HepG2 (cell line): ENCODE measurements around the gene PPP4C. TPM values are rescaled to one million over a fixed set of nuclear protein-coding genes. Genes with fewer than 3 reads are reported as not detected.

Experiments
- CBX1 ChIP-seq: IDR thresholded peaks from one replicate; pipeline ENCODE4 v1.6.1; 2016; ENCODE audit warnings: antibody characterized with exemption, low read depth
- GZF1 ChIP-seq: sonication (generic); formaldehyde crosslinking; IDR thresholded peaks from 2 replicates; pipeline ENCODE4 v1.5.1; 2020; ENCODE audit warnings: mild to moderate bottlenecking, missing genetic modification reagents
- PAF1 ChIP-seq: IDR thresholded peaks from 2 replicates; pipeline ENCODE4 v1.6.1; 2016; ENCODE audit warnings: missing genetic modification reagents, missing compliant biosample characterization
- PHF20 ChIP-seq: sonication (generic); formaldehyde crosslinking; IDR thresholded peaks from 2 replicates; pipeline ENCODE4 v1.5.0; 2020; ENCODE audit warnings: mild to moderate bottlenecking, missing genetic modification reagents
- PHF5A ChIP-seq: IDR thresholded peaks from one replicate; pipeline ENCODE4 v1.6.1; 2018; ENCODE audit warnings: low read depth, missing genetic modification reagents; ENCODE audit not compliant: unreplicated experiment
- RBAK ChIP-seq: sonication (generic); formaldehyde crosslinking; IDR thresholded peaks from 2 replicates; pipeline ENCODE4 v1.5.1; 2020; ENCODE audit warnings: mild to moderate bottlenecking, missing genetic modification reagents
- STAG1 ChIP-seq: sonication (generic); formaldehyde crosslinking; IDR thresholded peaks from 2 replicates; pipeline ENCODE4 v1.4.0; 2020; ENCODE audit warnings: missing genetic modification reagents
- TRIM24 ChIP-seq: sonication (generic); formaldehyde crosslinking; IDR thresholded peaks from 2 replicates; pipeline ENCODE4 v1.8.0; 2022; ENCODE audit warnings: mild to moderate bottlenecking, missing genetic modification reagents
- ZBTB26 ChIP-seq: IDR thresholded peaks from 2 replicates; pipeline ENCODE4 v1.6.1; 2016; ENCODE audit warnings: missing compliant biosample characterization, missing genetic modification reagents, borderline replicate concordance
- ZNF10 ChIP-seq: sonication (generic); formaldehyde crosslinking; IDR thresholded peaks from 2 replicates; pipeline ENCODE4 v1.4.0; 2020; ENCODE audit warnings: mild to moderate bottlenecking, low read depth, missing genetic modification reagents, borderline replicate concordance
- ZNF124 ChIP-seq: sonication (generic); formaldehyde crosslinking; IDR thresholded peaks from 2 replicates; pipeline ENCODE4 v1.4.0; 2020; ENCODE audit warnings: missing genetic modification reagents
- ZNF20 ChIP-seq: sonication (generic); formaldehyde crosslinking; IDR thresholded peaks from 2 replicates; pipeline ENCODE4 v1.4.0; 2020; ENCODE audit warnings: mild to moderate bottlenecking, moderate library complexity, missing genetic modification reagents
- ZNF335 ChIP-seq: sonication (generic); formaldehyde crosslinking; IDR thresholded peaks from 2 replicates; pipeline ENCODE4 v1.4.0; 2020; ENCODE audit warnings: missing genetic modification reagents
- ZNF552 ChIP-seq: sonication (generic); formaldehyde crosslinking; IDR thresholded peaks from 2 replicates; pipeline ENCODE4 v1.9.0; 2022; ENCODE audit warnings: missing genetic modification reagents, mild to moderate bottlenecking, borderline replicate concordance
- ZNF609 ChIP-seq: sonication (generic); formaldehyde crosslinking; IDR thresholded peaks from 2 replicates; pipeline ENCODE4 v1.4.0; 2020; ENCODE audit warnings: mild to moderate bottlenecking, missing genetic modification reagents, borderline replicate concordance
- ZNF616 ChIP-seq: sonication (generic); formaldehyde crosslinking; IDR thresholded peaks from 2 replicates; pipeline ENCODE4 v1.5.0; 2020; ENCODE audit warnings: low read depth, mild to moderate bottlenecking, missing genetic modification reagents
- polyA plus RNA-seq, 8 experiments: library from polyadenylated mRNA; depleted of rRNA in 3 of 8; stranded (reverse) in 7 of 8; unstranded in 1 of 8; fragments of >200 nt; fragmentation: Illumina TruSeq in 4 of 8; extraction: Trizol in 4 of 8; gene quantifications; 2 replicates each; pipeline versions ENCODE4 v1.2.1 to v1.2.3, GENCODE V29; 2011 to 2016; ENCODE audit warnings: low read depth in 4 of 8, missing spikeins in 1 of 8, mixed read lengths in 1 of 8; ENCODE audit not compliant: insufficient read depth in 1 of 8
- total RNA-seq, 5 experiments: library from RNA; depleted of rRNA; stranded (reverse); fragments of >200 nt; fragmentation: Illumina TruSeq; extraction: Trizol; gene quantifications; 2 replicates each; pipeline ENCODE4 v1.2.3, GENCODE V29; 2016; ENCODE audit warnings: low read depth in 1 of 5
- TF ChIP-seq, protein P1 (sequence below): sonication (generic); formaldehyde crosslinking; IDR thresholded peaks from 2 replicates; pipeline ENCODE4 v1.9.0; 2021; ENCODE audit warnings: missing genetic modification reagents, borderline replicate concordance

Gene PPP4C
- total and polyA plus RNA-seq, 2 of the 13 experiments (the other 11 are each of a cell fraction or from before 2014, with no cell fraction given), result 176 to 220 TPM

- TF ChIP-seq ZNF609 (CRISPR knock-in tag) (peak; percentile 27; the same call in 1 of the 2 replicates), PHF20 (CRISPR knock-in tag) (peak; percentile 42; the same call in 1 of the 2 replicates), CBX1 (no peak), ZBTB26 (CRISPR knock-in tag) (peak; percentile 35; the same call in 1 of the 2 replicates), PAF1 (0 out of 2 replicates have a peak, but pooled peaks have one; percentile 68), RBAK (no peak), ZNF552 (no peak), ZNF20 (CRISPR knock-in tag) (no peak), STAG1 (CRISPR knock-in tag) (peak; percentile 63), ZNF10 (CRISPR knock-in tag) (no peak), TRIM24 (CRISPR knock-in tag) (no peak), GZF1 (no peak), ZNF616 (no peak), ZNF124 (CRISPR knock-in tag) (peak; percentile 89), ZNF335 (CRISPR knock-in tag) (peak; percentile 66; the same call in 1 of the 2 replicates), PHF5A (CRISPR knock-in tag) (no peak)
- TF ChIP-seq, protein P1, sequence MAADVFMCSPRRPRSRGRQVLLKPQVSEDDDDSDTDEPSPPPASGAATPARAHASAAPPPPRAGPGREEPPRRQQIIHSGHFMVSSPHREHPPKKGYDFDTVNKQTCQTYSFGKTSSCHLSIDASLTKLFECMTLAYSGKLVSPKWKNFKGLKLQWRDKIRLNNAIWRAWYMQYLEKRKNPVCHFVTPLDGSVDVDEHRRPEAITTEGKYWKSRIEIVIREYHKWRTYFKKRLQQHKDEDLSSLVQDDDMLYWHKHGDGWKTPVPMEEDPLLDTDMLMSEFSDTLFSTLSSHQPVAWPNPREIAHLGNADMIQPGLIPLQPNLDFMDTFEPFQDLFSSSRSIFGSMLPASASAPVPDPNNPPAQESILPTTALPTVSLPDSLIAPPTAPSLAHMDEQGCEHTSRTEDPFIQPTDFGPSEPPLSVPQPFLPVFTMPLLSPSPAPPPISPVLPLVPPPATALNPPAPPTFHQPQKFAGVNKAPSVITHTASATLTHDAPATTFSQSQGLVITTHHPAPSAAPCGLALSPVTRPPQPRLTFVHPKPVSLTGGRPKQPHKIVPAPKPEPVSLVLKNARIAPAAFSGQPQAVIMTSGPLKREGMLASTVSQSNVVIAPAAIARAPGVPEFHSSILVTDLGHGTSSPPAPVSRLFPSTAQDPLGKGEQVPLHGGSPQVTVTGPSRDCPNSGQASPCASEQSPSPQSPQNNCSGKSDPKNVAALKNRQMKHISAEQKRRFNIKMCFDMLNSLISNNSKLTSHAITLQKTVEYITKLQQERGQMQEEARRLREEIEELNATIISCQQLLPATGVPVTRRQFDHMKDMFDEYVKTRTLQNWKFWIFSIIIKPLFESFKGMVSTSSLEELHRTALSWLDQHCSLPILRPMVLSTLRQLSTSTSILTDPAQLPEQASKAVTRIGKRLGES (CRISPR knock-in tag), result no peak
Measured at GRCh38 chr16:30063893-30064728, 11.7 kb upstream of the PPP4C start (continued).
